HepG2 (cell line): Measurements from ENCODE around the gene UBTF. TPM values are rescaled to one million over a fixed set of nuclear protein-coding genes. Genes with fewer than 3 reads are reported as not detected.

Experiments
- ATAC-seq: fragments of 200-7000 bp; cut with Tn5 transposase; 3 replicates; pipeline ENCODE4 v1.9.1; 2020; ENCODE audit warnings: mild to moderate bottlenecking, moderate library complexity
- BruUV-seq: library from RNA; stranded (reverse); fragments of 400-500 nt; replicated peaks from 2 replicates; lab custom pipeline; 2021; lab: Mats Ljungman, UMichigan
- CTCF ChIA-PET: fragments of 300-600 bp; formaldehyde crosslinking; extraction: SDS; loops from one replicate; lab custom pipeline; 2021; ENCODE audit warnings: low total read pairs, inconsistent platforms, low intra/inter-chr PET ratio; lab: Yijun Ruan, JAX
- POLR2A ChIA-PET: fragments of 350-600 bp; sonication (Branson Sonifier 250); formaldehyde crosslinking; loops from one replicate; lab custom pipeline; 2020; ENCODE audit warnings: antibody characterized with exemption, inconsistent platforms; lab: Yijun Ruan, JAX
- DNase-seq: peaks from one replicate; pipeline ENCODE4 v3.0.0-alpha.2; 2015; ENCODE audit warnings: low spot score
- FAIRE-seq: peaks from 3 replicates; lab custom pipeline; 2011; peaks lifted over from hg19 to GRCh38; lab: Jason Lieb, UNC
- H2AFZ ChIP-seq: one replicate; pipeline ENCODE4 v1.6.1; 2011; ENCODE audit warnings: low read length, inconsistent platforms
- H3K27ac ChIP-seq: fragments of 300-600 bp; 3 replicates; pipeline ENCODE4 v1.8.0; 2011; ENCODE audit warnings: mixed run types, mild to moderate bottlenecking, mixed read lengths, low read length, inconsistent platforms; ENCODE audit not compliant: insufficient read depth; ENCODE audit errors: extremely low read length
- H3K27me3 ChIP-seq, 2 experiments: fragments of 200-600 bp in 1 of 2; 2 replicates in 1 of 2; 3 replicates in 1 of 2; pipeline versions ENCODE4 v1.6.0 to v1.8.0; 2011; ENCODE audit warnings: low read length in 2 of 2, mild to moderate bottlenecking in 2 of 2, moderate library complexity in 2 of 2, inconsistent platforms in 1 of 2; ENCODE audit not compliant: insufficient read depth in 2 of 2, control insufficient read depth in 1 of 2
- H3K36me3 ChIP-seq, 2 experiments: fragments of 200-600 bp in 1 of 2; replicated peaks in 1 of 2; 2 replicates in 1 of 2; 3 replicates in 1 of 2; pipeline versions ENCODE4 v1.5.1 to v1.8.0; 2011; ENCODE audit warnings: low read length in 2 of 2, inconsistent platforms in 1 of 2; ENCODE audit not compliant: insufficient read depth in 2 of 2, control insufficient read depth in 1 of 2
- H3K4me1 ChIP-seq: 2 replicates; pipeline ENCODE4 v1.5.1; 2012; ENCODE audit warnings: low read length, inconsistent platforms; ENCODE audit not compliant: insufficient read depth
- H3K4me2 ChIP-seq: 2 replicates; pipeline ENCODE4 v1.6.0; 2011; ENCODE audit warnings: low read depth, low read length, inconsistent platforms
- H3K4me3 ChIP-seq, 3 experiments: fragments of 200-600 bp in 1 of 3; sonication (generic), shearing (Covaris generic) in 1 of 3; replicated peaks in 1 of 3; 2 replicates each; pipeline ENCODE4 v1.5.1; 2011 to 2016; ENCODE audit warnings: low read length in 3 of 3, inconsistent platforms in 2 of 3, low read depth in 2 of 3, mild to moderate bottlenecking in 2 of 3, control low read depth in 1 of 3, mixed read lengths in 1 of 3; ENCODE audit not compliant: insufficient read depth in 1 of 3
- H3K79me2 ChIP-seq: one replicate; pipeline ENCODE4 v1.6.1; 2011; ENCODE audit warnings: low read length, inconsistent platforms; ENCODE audit not compliant: insufficient read depth
- H3K9ac ChIP-seq: 2 replicates; pipeline ENCODE4 v1.6.0; 2011; ENCODE audit warnings: mild to moderate bottlenecking, low read depth, low read length, inconsistent platforms; ENCODE audit not compliant: insufficient read depth
- H3K9me3 ChIP-seq: 2 replicates; pipeline ENCODE4 v1.5.1; 2012; ENCODE audit warnings: mild to moderate bottlenecking, low read length
- H4K20me1 ChIP-seq: 2 replicates; pipeline ENCODE4 v1.6.0; 2011; ENCODE audit warnings: inconsistent platforms, mild to moderate bottlenecking, low read length, moderate library complexity; ENCODE audit not compliant: insufficient read depth
- BRD4 ChIP-seq: sonication (generic); formaldehyde crosslinking; IDR thresholded peaks from 2 replicates; pipeline ENCODE4 v1.4.0; 2020; ENCODE audit warnings: missing genetic modification reagents
- CBX5 ChIP-seq: sonication (generic); formaldehyde crosslinking; IDR thresholded peaks from 2 replicates; pipeline ENCODE4 v1.4.0; 2020; ENCODE audit warnings: missing genetic modification reagents, borderline replicate concordance
- KAT8 ChIP-seq: IDR thresholded peaks from 2 replicates; pipeline ENCODE4 v1.6.1; 2016; ENCODE audit warnings: missing genetic modification reagents, missing compliant biosample characterization
- KLF13 ChIP-seq: sonication (generic); formaldehyde crosslinking; IDR thresholded peaks from 2 replicates; pipeline ENCODE4 v1.4.0; 2020; ENCODE audit warnings: mild to moderate bottlenecking, missing genetic modification reagents
- KLF15 ChIP-seq: sonication (generic); formaldehyde crosslinking; IDR thresholded peaks from 2 replicates; pipeline ENCODE4 v1.8.1; 2023; ENCODE audit warnings: borderline replicate concordance, mild to moderate bottlenecking, inconsistent platforms, missing genetic modification reagents, mixed read lengths
- MATR3 ChIP-seq: sonication (generic); formaldehyde crosslinking; IDR thresholded peaks from 2 replicates; pipeline ENCODE4 v1.4.0; 2020; ENCODE audit warnings: missing genetic modification reagents
- NONO ChIP-seq, 2 experiments: fragments of 450-650 bp in 1 of 2; sonication (generic) in 1 of 2; formaldehyde crosslinking in 1 of 2; IDR thresholded peaks in 1 of 2; conservative IDR thresholded peaks in 1 of 2; 2 replicates each; pipeline versions ENCODE4 v1.6.1 to v1.8.0; 2017 to 2022; ENCODE audit warnings: mild to moderate bottlenecking in 1 of 2, missing genetic modification reagents in 1 of 2, moderate library complexity in 1 of 2
- NR2F2 ChIP-seq: IDR thresholded peaks from 2 replicates; pipeline ENCODE4 v1.6.1; 2012; ENCODE audit warnings: low read depth, inconsistent platforms, borderline replicate concordance
- NR3C1 ChIP-seq: sonication (generic); formaldehyde crosslinking; IDR thresholded peaks from 2 replicates; pipeline ENCODE4 v1.4.0; 2020; ENCODE audit warnings: missing genetic modification reagents
- POLR2AphosphoS2 ChIP-seq: IDR thresholded peaks from 2 replicates; pipeline ENCODE4 v1.6.1; 2011; ENCODE audit warnings: low read depth, low read length, improper control_type of control experiment
- REST ChIP-seq, 2 experiments: IDR thresholded peaks; 2 replicates each; pipeline ENCODE4 v1.6.1; 2011 to 2012; ENCODE audit warnings: low read length in 2 of 2, borderline replicate concordance in 1 of 2, low read depth in 1 of 2, mild to moderate bottlenecking in 1 of 2, moderate library complexity in 1 of 2
- SMAD9 ChIP-seq: sonication (generic); formaldehyde crosslinking; IDR thresholded peaks from 2 replicates; pipeline ENCODE4 v1.5.1; 2020; ENCODE audit warnings: mild to moderate bottlenecking, missing genetic modification reagents
- SRSF9 ChIP-seq: fragments of 200-400 bp; formaldehyde crosslinking; IDR thresholded peaks from 2 replicates; pipeline ENCODE4 v1.6.1; 2018; ENCODE audit warnings: borderline replicate concordance, mild to moderate bottlenecking, low read depth, low read length; ENCODE audit not compliant: insufficient read depth, poor library complexity, severe bottlenecking
- TRIM22 ChIP-seq: fragments of 450-650 bp; IDR thresholded peaks from 2 replicates; pipeline ENCODE4 v1.6.1; 2017
- ZBTB38 ChIP-seq: sonication (generic); formaldehyde crosslinking; IDR thresholded peaks from 2 replicates; pipeline ENCODE4 v1.5.1; 2020; ENCODE audit warnings: mild to moderate bottlenecking, missing genetic modification reagents
- ZNF234 ChIP-seq: sonication (generic); formaldehyde crosslinking; conservative IDR thresholded peaks from 2 replicates; pipeline ENCODE4 v1.5.1; 2020; ENCODE audit warnings: mild to moderate bottlenecking, missing genetic modification reagents
- ZNF264 ChIP-seq: sonication (generic); formaldehyde crosslinking; IDR thresholded peaks from 2 replicates; pipeline ENCODE4 v1.4.0; 2020; ENCODE audit warnings: missing genetic modification reagents
- ZNF343 ChIP-seq: sonication (generic); formaldehyde crosslinking; IDR thresholded peaks from 2 replicates; pipeline ENCODE4 v1.4.0; 2020; ENCODE audit warnings: mild to moderate bottlenecking, missing genetic modification reagents
- ZNF570 ChIP-seq: sonication (generic); formaldehyde crosslinking; IDR thresholded peaks from 2 replicates; pipeline ENCODE4 v1.4.0; 2020; ENCODE audit warnings: mild to moderate bottlenecking, missing genetic modification reagents, borderline replicate concordance
- ZUFSP ChIP-seq: sonication (generic); formaldehyde crosslinking; IDR thresholded peaks from 2 replicates; pipeline ENCODE4 v1.9.0; 2021; ENCODE audit warnings: missing genetic modification reagents, mild to moderate bottlenecking, borderline replicate concordance
- WGBS: methylation state at CpG from one replicate; pipeline ENCODE4 v1.1.6; 2017; ENCODE audit warnings: low lambda C conversion rate; 5-methylcytosine and 5-hydroxymethylcytosine counted together
- in situ Hi-C: cut with HindIII; loops from 2 replicates; pipeline ENCODE4 v1.10.0; 2017; ENCODE audit warnings: low pct_unique_long_range_greater_than_20kb; ENCODE audit not compliant: extremely low pct_ligation_motif_present
- intact Hi-C: fragments of 100-400 bp; cut with micrococcal nuclease; formaldehyde crosslinking; loops from one replicate; pipeline ENCODE4 v1.10.0; 2022; ENCODE audit not compliant: unreplicated experiment
- polyA plus RNA-seq, 8 experiments: library from polyadenylated mRNA; depleted of rRNA in 3 of 8; stranded (reverse) in 7 of 8; unstranded in 1 of 8; fragments of >200 nt; fragmentation: Illumina TruSeq in 4 of 8; extraction: Trizol in 4 of 8; gene quantifications; 2 replicates each; pipeline versions ENCODE4 v1.2.1 to v1.2.3, GENCODE V29; 2011 to 2016; ENCODE audit warnings: low read depth in 4 of 8, missing spikeins in 1 of 8, mixed read lengths in 1 of 8; ENCODE audit not compliant: insufficient read depth in 1 of 8
- total RNA-seq, 5 experiments: library from RNA; depleted of rRNA; stranded (reverse); fragments of >200 nt; fragmentation: Illumina TruSeq; extraction: Trizol; gene quantifications; 2 replicates each; pipeline ENCODE4 v1.2.3, GENCODE V29; 2016; ENCODE audit warnings: low read depth in 1 of 5

UBTF gene
- total and polyA plus RNA-seq, 2 of the 13 experiments (the other 11 are each of a cell fraction or from before 2014, with no cell fraction given) = 15.2 to 60.9 TPM

GRCh38 chr17:44155488-44155887 lies 64.0 kb downstream of the UBTF start:
- Histone ChIP-seq H2AFZ (no peak overlapping the region), H3K4me2 (no peak overlapping the region), H3K4me1 (peaks cover 9% of the 10 kb centered on the region), H3K9me3 (no peaks in the 10 kb centered on the region), H3K27me3 (no peaks in the 10 kb centered on the region), H3K27ac (no peak overlapping the region), H3K9ac (no peak overlapping the region), H3K4me3 (no peak overlapping the region), H3K79me2 (peaks cover 4% of the 10 kb centered on the region), H3K36me3 (peaks cover 12 to 44% of the 10 kb centered on the region in 2 experiments), H4K20me1 (no peaks in the 10 kb centered on the region)
- peak; percentile 54 for ATAC-seq
- FAIRE-seq = no peak
- WGBS = 91% methylated on average over 2 of the region's 2 CpGs
- BruUV-seq = no TSS peak
- no peak for DNase-seq
- ChIA-PET CTCF (interaction anchor here (0.6 kb wide), 1 partner anchor 367 kb away, joined by 3 read pairs; no protein-coding TSS in a partner anchor), POLR2A (interaction anchor here (1.1 kb wide), 1 partner anchor 32 kb away, joined by 3 read pairs; the partner anchor contains the start of gene HDAC5)
- TF ChIP-seq ZNF264 (CRISPR knock-in tag) (no peak), NR3C1 (CRISPR knock-in tag) (no peak), NONO (IDR thresholded peaks at IDR 0.05) (no peak), NONO (CRISPR knock-in tag; conservative IDR thresholded peaks at IDR 0.05) (no peak), SRSF9 (no peak), CBX5 (CRISPR knock-in tag) (no peak), NR2F2 (no peak), TRIM22 (no peak), ZNF343 (CRISPR knock-in tag) (no peak), KAT8 (CRISPR knock-in tag) (no peak), BRD4 (CRISPR knock-in tag) (no peak), ZNF570 (no peak), REST (IDR thresholded peaks at IDR 0.05; ENCODE audit: borderline replicate concordance in 1 of 2, low read depth in 1 of 2, low read length in 2 of 2) (no peak), ZUFSP (no peak), ZBTB38 (CRISPR knock-in tag) (no peak), SMAD9 (no peak), MATR3 (CRISPR knock-in tag) (no peak), ZNF234 (CRISPR knock-in tag) (no peak), POLR2AphosphoS2 (no peak), KLF15 (CRISPR knock-in tag) (no peak), KLF13 (CRISPR knock-in tag) (no peak)
- intact Hi-C loops (no loop called here), in situ Hi-C loops (no loop called here)
